Stomach (tissue), 4 donors: Measurements from ENCODE around the gene BCOR.

Source experiments
- CTCF ChIP-seq, 7 experiments: fragments of 450-650 bp in 4 of 7; fragments of 200-600 bp in 3 of 7; sonication (generic) in 3 of 7; IDR thresholded peaks; one replicate each; pipeline ENCODE4 v1.5.1; 2016 to 2019; ENCODE audit warnings: antibody characterized with exemption in 7 of 7, control low read depth in 2 of 7, mild to moderate bottlenecking in 1 of 7
- POLR2A ChIP-seq, 4 donors: fragments of 450-650 bp; IDR thresholded peaks; one replicate each; pipeline ENCODE4 v1.6.1; 2016; ENCODE audit warnings: antibody characterized with exemption in 4 of 4, control low read depth in 2 of 4, mild to moderate bottlenecking in 1 of 4, moderate library complexity in 1 of 4

- TF ChIP-seq POLR2A (IDR thresholded peaks at IDR 0.05) (no peak), CTCF (IDR thresholded peaks at IDR 0.05) (no peak)
Measured at GRCh38 chrX:40065296-40066046, 32.3 kb downstream of the BCOR start.
